Measurements from ENCODE around the gene SMYD2. TPM values are rescaled to one million over a fixed set of nuclear protein-coding genes. Genes with fewer than 3 reads are reported as not detected.

The SMYD2 gene
- total RNA-seq, 2 donors from 2014 or later, result 6.2 to 89.5 TPM

GRCh38 chr1:214342525-214342924, 61.6 kb downstream of the SMYD2 start:
- H3K36me3 ChIP-seq, result no peaks in the 10 kb centered on the region
- H3K9me3 ChIP-seq, result peaks cover 0 to 18% of the 10 kb centered on the region in 2 donors
- peaks cover 0 to 5% of the 10 kb centered on the region in 2 donors for H3K4me1 ChIP-seq
- no peak for TF ChIP-seq CTCF (IDR thresholded peaks at IDR 0.05)
- no peaks in the 10 kb centered on the region for H3K27me3 ChIP-seq
- no peak overlapping the region for H3K27ac ChIP-seq
- no peak overlapping the region for H3K4me3 ChIP-seq
- DNase-seq (ENCODE audit: low spot score), result no peak

DNA sequence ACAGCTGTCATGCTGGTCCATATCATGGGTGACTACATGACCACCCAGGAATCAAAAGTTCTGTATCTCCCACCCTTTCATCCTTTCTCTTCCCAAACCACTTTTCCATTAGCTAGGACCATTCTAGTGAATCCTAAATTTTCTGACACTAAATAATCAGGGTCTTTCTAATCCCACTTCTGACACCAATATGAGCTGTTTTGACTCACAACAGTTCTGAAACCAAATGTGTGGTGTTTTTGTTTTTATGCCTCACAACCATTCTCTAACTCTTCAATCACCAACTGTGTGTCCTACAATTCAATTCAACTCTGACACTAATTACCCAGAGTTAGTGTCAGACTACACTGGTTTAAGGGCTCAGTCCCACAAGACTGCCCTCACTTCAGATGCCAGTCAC, 63.9 kb downstream of the SMYD2 start:
- no peak for DNase-seq (ENCODE audit: low spot score)
- Histone ChIP-seq H3K36me3 (no peaks in the 10 kb centered on the region), H3K9me3 (peaks cover 0 to 18% of the 10 kb centered on the region in 2 donors), H3K4me3 (no peak overlapping the region), H3K4me1 (no peaks in the 10 kb centered on the region), H3K27ac (no peak overlapping the region), H3K27me3 (no peaks in the 10 kb centered on the region)
- no peak for TF ChIP-seq CTCF (IDR thresholded peaks at IDR 0.05)

GRCh38 chr1:214349008-214349407, 68.0 kb downstream of the SMYD2 start:
- no peak for TF ChIP-seq CTCF (IDR thresholded peaks at IDR 0.05)
- no peak for DNase-seq (ENCODE audit: low spot score)
- H3K4me1 ChIP-seq, result no peaks in the 10 kb centered on the region
- H3K9me3 ChIP-seq, result peaks cover 0 to 18% of the 10 kb centered on the region in 2 donors
- no peaks in the 10 kb centered on the region for H3K36me3 ChIP-seq
- no peak overlapping the region for H3K4me3 ChIP-seq
- H3K27me3 ChIP-seq, result no peaks in the 10 kb centered on the region
- no peak overlapping the region for H3K27ac ChIP-seq

GRCh38 chr1:214349781-214350180, 68.8 kb downstream of the SMYD2 start:
- no peaks in the 10 kb centered on the region for H3K4me1 ChIP-seq
- TF ChIP-seq CTCF (IDR thresholded peaks at IDR 0.05), result no peak
- no peak for DNase-seq (ENCODE audit: low spot score)
- no peaks in the 10 kb centered on the region for H3K36me3 ChIP-seq
- H3K27me3 ChIP-seq, result no peaks in the 10 kb centered on the region
- no peak overlapping the region for H3K4me3 ChIP-seq
- no peak overlapping the region for H3K27ac ChIP-seq
- H3K9me3 ChIP-seq, result peaks cover 0 to 13% of the 10 kb centered on the region in 2 donors

- TF ChIP-seq CTCF (IDR thresholded peaks at IDR 0.05), result no peak
- no peaks in the 10 kb centered on the region for H3K4me1 ChIP-seq
- no peaks in the 10 kb centered on the region for H3K27me3 ChIP-seq
- no peak for DNase-seq (ENCODE audit: low spot score)
- no peak overlapping the region for H3K4me3 ChIP-seq
- H3K9me3 ChIP-seq, result no peaks in the 10 kb centered on the region
- H3K27ac ChIP-seq, result no peak overlapping the region
- H3K36me3 ChIP-seq, result peaks cover 2% of the 10 kb centered on the region
Observed at GRCh38 chr1:214351551-214352277, 70.8 kb downstream of the SMYD2 start.

DNA sequence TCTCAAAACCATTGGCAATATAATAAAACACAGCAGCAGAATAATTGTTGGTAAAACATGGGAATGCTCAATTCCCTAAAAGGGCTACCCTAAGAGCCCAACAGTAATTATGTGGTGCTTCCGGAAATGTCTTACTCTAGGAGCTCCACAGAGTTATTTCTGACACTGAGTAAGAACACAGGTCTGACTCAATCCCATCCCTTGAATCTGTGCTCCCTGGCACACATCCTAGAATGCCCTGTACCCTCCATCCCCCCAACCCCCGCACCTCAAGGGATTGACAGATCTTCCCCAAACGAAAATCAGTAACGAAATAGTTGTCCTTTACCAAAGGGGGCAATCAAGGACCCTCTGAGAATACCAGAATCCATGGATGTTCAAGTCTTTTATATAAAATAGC, 71.9 kb downstream of the SMYD2 start:
- Histone ChIP-seq H3K4me3 (no peak overlapping the region), H3K36me3 (peaks cover 13% of the 10 kb centered on the region), H3K27ac (no peak overlapping the region), H3K9me3 (no peaks in the 10 kb centered on the region), H3K4me1 (no peaks in the 10 kb centered on the region), H3K27me3 (no peaks in the 10 kb centered on the region)
- no peak for DNase-seq (ENCODE audit: low spot score)
- TF ChIP-seq CTCF (IDR thresholded peaks at IDR 0.05), result no peak

Measured in right atrium auricular region (tissue), 2 donors.